NB4 (cell line): ENCODE data around the gene OLFM2.
A peak's percentile ranks its signal among the peaks of the same experiment; 100 is the strongest.
"Not testable (repeated sequence)": the region's sequence is repeated elsewhere in the genome, so short reads cannot be mapped to it uniquely, and the experiment has no call there.

Source experiments
- DNase-seq: peaks from one replicate; pipeline ENCODE4 v3.0.0; 2010; ENCODE audit warnings: low read depth
- H3K4me3 ChIP-seq: one replicate; pipeline ENCODE4 v1.5.1; 2011; ENCODE audit warnings: mild to moderate bottlenecking, low read depth, low read length, moderate library complexity
- MYC ChIP-seq: IDR thresholded peaks from 2 replicates; pipeline ENCODE4 v1.6.1; 2011; ENCODE audit warnings: low read depth, low read length
- POLR2A ChIP-seq: IDR thresholded peaks from 2 replicates; pipeline ENCODE4 v1.6.1; 2011; ENCODE audit warnings: mild to moderate bottlenecking; ENCODE audit not compliant: insufficient read length; ENCODE audit errors: extremely low read depth
- TF ChIP-seq, protein P1 (sequence below): IDR thresholded peaks from 2 replicates; pipeline ENCODE4 v1.6.1; 2011; ENCODE audit warnings: low read depth, low read length
- TF ChIP-seq, protein P2 (sequence below): IDR thresholded peaks from one replicate; pipeline ENCODE4 v1.5.1; 2012; ENCODE audit warnings: low read depth, low read length

OLFM2 gene

DNA sequence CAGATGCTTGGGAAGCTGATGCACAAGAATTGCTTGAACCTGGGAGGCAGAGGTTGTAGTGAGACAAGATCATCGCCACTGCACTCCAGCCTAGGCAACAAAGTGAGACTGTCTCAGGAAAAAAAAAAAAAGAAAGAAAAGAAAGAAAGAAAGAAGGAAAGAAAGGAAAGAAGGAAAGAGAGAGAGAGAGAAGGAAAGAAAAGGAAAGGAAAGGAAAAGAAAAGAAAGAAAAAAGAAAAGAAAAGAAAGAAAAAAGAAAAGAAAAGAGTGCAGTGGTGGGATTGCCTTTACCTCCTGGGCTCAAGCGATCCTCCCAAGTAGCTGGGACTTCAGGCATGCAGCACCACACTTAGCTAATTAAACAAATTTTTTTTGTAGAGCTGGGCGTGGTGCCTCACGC is 12.9 kb downstream of the OLFM2 start:
- no peak overlapping the region for H3K4me3 ChIP-seq
- no peak for TF ChIP-seq MYC
- TF ChIP-seq, protein P1, sequence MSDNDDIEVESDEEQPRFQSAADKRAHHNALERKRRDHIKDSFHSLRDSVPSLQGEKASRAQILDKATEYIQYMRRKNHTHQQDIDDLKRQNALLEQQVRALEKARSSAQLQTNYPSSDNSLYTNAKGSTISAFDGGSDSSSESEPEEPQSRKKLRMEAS = no peak
- TF ChIP-seq, protein P2, sequence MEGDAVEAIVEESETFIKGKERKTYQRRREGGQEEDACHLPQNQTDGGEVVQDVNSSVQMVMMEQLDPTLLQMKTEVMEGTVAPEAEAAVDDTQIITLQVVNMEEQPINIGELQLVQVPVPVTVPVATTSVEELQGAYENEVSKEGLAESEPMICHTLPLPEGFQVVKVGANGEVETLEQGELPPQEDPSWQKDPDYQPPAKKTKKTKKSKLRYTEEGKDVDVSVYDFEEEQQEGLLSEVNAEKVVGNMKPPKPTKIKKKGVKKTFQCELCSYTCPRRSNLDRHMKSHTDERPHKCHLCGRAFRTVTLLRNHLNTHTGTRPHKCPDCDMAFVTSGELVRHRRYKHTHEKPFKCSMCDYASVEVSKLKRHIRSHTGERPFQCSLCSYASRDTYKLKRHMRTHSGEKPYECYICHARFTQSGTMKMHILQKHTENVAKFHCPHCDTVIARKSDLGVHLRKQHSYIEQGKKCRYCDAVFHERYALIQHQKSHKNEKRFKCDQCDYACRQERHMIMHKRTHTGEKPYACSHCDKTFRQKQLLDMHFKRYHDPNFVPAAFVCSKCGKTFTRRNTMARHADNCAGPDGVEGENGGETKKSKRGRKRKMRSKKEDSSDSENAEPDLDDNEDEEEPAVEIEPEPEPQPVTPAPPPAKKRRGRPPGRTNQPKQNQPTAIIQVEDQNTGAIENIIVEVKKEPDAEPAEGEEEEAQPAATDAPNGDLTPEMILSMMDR = no peak
- TF ChIP-seq POLR2A = no peak
- no peak for DNase-seq

DNA sequence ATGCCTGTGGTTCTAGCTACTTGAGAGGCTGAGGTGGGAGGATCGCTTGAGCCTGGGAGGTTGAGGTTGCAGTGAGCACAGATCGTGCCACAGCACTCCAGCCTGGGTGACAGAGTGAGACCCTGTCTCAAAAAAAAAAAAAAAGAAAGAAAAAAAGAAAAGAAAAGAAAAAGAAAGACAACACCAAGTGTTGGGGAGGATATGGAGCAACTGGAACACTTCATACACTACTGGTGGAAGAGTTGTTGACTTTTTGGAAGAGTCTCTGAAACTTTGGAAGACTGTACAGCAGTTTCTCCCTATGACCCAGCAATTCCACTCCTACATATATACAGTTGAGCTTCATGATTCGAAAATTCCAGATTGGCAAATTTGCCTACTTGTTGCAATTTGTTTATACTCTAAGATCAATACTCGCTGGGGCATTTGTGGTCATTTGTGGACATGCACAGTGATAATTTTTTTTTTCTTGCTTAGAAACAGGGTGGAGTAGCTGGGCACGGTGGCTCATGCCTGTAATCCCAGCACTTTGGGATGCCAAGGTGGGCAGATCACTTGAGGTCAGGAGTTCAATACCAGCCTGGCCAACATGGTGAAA is 13.4 kb downstream of the OLFM2 start:
- H3K4me3 ChIP-seq, DNase-seq: not testable (repeated sequence)

DNA sequence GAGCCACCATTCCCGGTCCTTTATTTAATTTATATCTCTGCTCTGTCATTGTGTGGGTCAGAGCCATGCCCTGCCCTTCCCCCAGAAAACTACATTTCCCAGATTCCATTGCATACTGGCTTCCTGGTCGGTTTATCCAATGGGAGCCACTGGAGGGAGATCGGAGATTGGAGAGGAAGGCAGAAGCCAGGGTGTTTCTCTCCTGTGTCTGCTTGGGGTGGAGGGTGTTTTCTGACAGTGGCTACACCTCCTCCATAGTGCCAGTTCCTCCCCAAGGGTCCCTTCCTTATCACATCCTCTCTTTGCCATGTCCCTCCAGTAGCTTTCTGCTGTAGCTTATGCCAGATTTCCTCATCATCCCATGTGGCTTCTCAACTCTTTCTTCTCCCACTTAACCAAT is 19.0 kb downstream of the OLFM2 start:
- DNase-seq = peak; percentile 68
- H3K4me3 ChIP-seq = no peak overlapping the region
- TF ChIP-seq POLR2A = no peak
- no peak for TF ChIP-seq MYC
- TF ChIP-seq, protein P1 = no peak
- TF ChIP-seq, protein P2 = no peak

DNA sequence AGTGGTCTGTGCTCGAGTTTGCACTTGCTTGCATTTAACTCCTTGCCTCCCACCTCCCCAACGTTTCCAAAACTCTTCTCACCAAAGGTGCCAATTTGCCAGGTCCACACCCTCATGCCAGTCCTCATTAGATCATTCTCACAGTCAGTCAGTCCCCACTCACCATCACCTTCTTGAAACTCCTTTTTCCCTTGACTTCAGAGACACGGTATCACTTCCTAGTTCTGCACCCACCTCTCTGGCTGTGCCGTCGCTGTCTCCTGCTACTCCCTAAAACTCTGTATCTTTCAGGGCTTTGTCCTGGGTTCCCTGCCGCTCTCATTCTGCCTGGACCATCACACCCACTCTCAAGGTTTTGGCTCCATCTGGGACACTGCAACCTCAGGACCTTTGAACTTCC is 19.6 kb downstream of the OLFM2 start:
- TF ChIP-seq, protein P1 = no peak
- no peak for TF ChIP-seq MYC
- TF ChIP-seq, protein P2 = no peak
- TF ChIP-seq POLR2A = no peak
- no peak for DNase-seq
- H3K4me3 ChIP-seq = no peak overlapping the region

DNA sequence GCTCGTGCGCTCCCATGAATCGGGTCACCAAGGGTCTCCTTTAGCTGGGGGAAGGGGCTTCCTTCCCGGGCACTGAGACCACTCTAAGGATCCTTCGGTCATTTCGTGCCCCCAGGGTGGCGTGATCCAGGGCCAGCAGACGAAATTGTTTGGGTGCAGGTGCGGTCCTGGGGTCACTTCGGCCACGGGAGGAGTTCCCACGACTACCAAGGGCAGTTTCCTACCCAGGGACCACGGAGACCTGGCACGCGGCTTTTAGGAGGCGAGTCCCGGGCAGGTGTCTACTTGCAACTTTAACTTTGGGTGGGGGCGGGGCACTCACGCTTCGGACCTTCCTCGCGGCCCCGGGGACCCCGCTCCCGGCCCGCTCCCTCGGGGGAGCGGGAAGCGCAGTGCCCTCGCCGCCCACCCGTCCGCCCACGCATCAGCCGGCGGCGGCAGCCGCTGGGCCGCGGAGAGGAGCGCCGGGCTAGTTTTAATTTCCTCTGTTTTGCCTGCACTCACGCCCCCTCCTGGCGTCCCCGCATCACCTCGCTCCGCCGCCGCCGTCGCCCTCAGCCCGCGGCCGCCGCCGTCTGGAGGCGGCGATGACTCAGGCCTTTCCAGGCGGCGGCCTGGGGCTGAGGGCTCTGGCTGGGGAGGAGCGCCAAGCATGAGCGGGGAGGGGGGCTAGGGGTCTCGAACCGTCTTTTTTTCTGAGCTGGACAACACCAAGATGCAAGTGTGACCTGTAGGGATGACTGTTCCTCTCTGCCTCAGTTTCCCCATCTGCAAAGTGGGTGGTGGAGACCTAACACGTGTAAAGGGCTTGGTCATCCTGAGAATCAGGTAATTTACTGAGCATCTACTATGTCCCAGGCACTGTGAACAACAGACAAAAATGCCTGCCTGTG is 21.8 kb downstream of the OLFM2 start:
- peak overlapping the region; percentile 44 for H3K4me3 ChIP-seq
- TF ChIP-seq, protein P1 = peak; percentile 67
- TF ChIP-seq, protein P2 = peak; percentile 93
- TF ChIP-seq MYC = peak; percentile 61
- peak; percentile 20 for TF ChIP-seq POLR2A
- DNase-seq = peak; percentile 97

DNA sequence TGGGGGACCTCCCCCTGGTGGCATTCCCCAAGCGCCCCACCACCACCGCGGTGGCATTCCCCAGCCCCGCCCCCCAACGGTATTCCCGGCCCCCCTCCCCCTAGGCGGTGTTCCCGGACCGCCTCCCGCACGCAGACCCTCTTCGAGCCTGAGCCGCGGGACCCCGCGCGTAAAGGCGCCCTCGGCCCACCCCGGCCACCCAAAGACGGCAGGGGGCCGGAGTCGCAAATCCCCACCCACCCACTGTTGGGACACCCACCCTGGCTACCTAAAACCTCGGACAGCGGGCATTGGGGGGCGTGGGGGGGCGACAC is 22.4 kb downstream of the OLFM2 start:
- DNase-seq = no peak
- no peak for TF ChIP-seq MYC
- TF ChIP-seq, protein P2 = no peak
- no peak for TF ChIP-seq POLR2A
- TF ChIP-seq, protein P1 = no peak
- no peak overlapping the region for H3K4me3 ChIP-seq
